Neuronal stem cell (in vitro differentiated cells): Measurements from ENCODE around the gene TMEM242.

Experiments used
- DNase-seq: peaks from one replicate; pipeline ENCODE4 v3.0.0-alpha.2; 2013; ENCODE audit warnings: low spot score
- H2AFZ ChIP-seq: one replicate; pipeline ENCODE4 v1.6.1; 2013; ENCODE audit warnings: mild to moderate bottlenecking, low read length, inconsistent platforms
- H2AK5ac ChIP-seq: 2 replicates; pipeline ENCODE4 v1.6.1; 2013; ENCODE audit warnings: low read depth, mild to moderate bottlenecking, inconsistent platforms, low read length, moderate library complexity, mixed read lengths
- H2BK120ac ChIP-seq: 2 replicates; pipeline ENCODE4 v1.6.1; 2013; ENCODE audit warnings: low read depth, mild to moderate bottlenecking, inconsistent platforms, low read length, moderate library complexity, mixed read lengths
- H2BK12ac ChIP-seq: one replicate; pipeline ENCODE4 v1.6.1; 2013; ENCODE audit warnings: low read length, inconsistent platforms
- H2BK15ac ChIP-seq: 2 replicates; pipeline ENCODE4 v1.6.1; 2013; ENCODE audit warnings: mild to moderate bottlenecking, low read length, inconsistent platforms, mixed read lengths
- H2BK5ac ChIP-seq: one replicate; pipeline ENCODE4 v1.6.1; 2013; ENCODE audit warnings: inconsistent platforms, mild to moderate bottlenecking, low read length, moderate library complexity
- H3K14ac ChIP-seq: one replicate; pipeline ENCODE4 v1.6.1; 2013; ENCODE audit warnings: low read length, inconsistent platforms
- H3K18ac ChIP-seq: 2 replicates; pipeline ENCODE4 v1.6.1; 2013; ENCODE audit warnings: low read length, inconsistent platforms
- H3K23ac ChIP-seq: 2 replicates; pipeline ENCODE4 v1.6.1; 2013; ENCODE audit warnings: low read depth, mild to moderate bottlenecking, mixed read lengths, low read length, inconsistent platforms; ENCODE audit not compliant: poor library complexity
- H3K27ac ChIP-seq: replicated peaks from 3 replicates; pipeline ENCODE4 v1.5.1; 2013; ENCODE audit warnings: low read length, inconsistent platforms
- H3K27me3 ChIP-seq, 3 experiments: 2 replicates each; pipeline ENCODE4 v1.6.1; 2013; ENCODE audit warnings: low read length in 3 of 3, mild to moderate bottlenecking in 2 of 3, inconsistent platforms in 1 of 3, low read depth in 1 of 3, mixed read lengths in 1 of 3, moderate library complexity in 1 of 3; ENCODE audit not compliant: control insufficient read depth in 3 of 3, insufficient read depth in 3 of 3
- H3K36me3 ChIP-seq, 2 donors: replicated peaks in 1 of 2; 2 replicates each; pipeline ENCODE4 v1.6.1; 2013; ENCODE audit warnings: low read length in 2 of 2; ENCODE audit not compliant: control insufficient read depth in 2 of 2, insufficient read depth in 2 of 2
- H3K4ac ChIP-seq: 2 replicates; pipeline ENCODE4 v1.6.1; 2013; ENCODE audit warnings: inconsistent platforms, mild to moderate bottlenecking, low read length, moderate library complexity
- H3K4me1 ChIP-seq, 2 donors: 1 replicate in 1 of 2; 2 replicates in 1 of 2; pipeline ENCODE4 v1.6.1; 2013; ENCODE audit warnings: low read length in 2 of 2, low read depth in 1 of 2; ENCODE audit not compliant: control insufficient read depth in 2 of 2, insufficient read depth in 1 of 2
- H3K4me2 ChIP-seq: one replicate; pipeline ENCODE4 v1.6.1; 2013; ENCODE audit warnings: mild to moderate bottlenecking, low read length, inconsistent platforms; ENCODE audit not compliant: insufficient read depth, poor library complexity, severe bottlenecking
- H3K4me3 ChIP-seq, 2 donors: 2 replicates each; pipeline ENCODE4 v1.5.1; 2013; ENCODE audit warnings: low read length in 2 of 2, mild to moderate bottlenecking in 2 of 2, inconsistent platforms in 1 of 2, moderate library complexity in 1 of 2
- H3K79me1 ChIP-seq: one replicate; pipeline ENCODE4 v1.6.1; 2013; ENCODE audit warnings: low read depth, mild to moderate bottlenecking, inconsistent platforms, low read length, moderate library complexity
- H3K9ac ChIP-seq: one replicate; pipeline ENCODE4 v1.6.1; 2013; ENCODE audit warnings: mild to moderate bottlenecking, low read depth, low read length, inconsistent platforms; ENCODE audit not compliant: poor library complexity
- H3K9me3 ChIP-seq, 2 donors: replicated peaks in 1 of 2; 2 replicates each; pipeline versions ENCODE3 to v1.6.1; 2013; ENCODE audit warnings: low read length in 2 of 2, mild to moderate bottlenecking in 2 of 2, inconsistent platforms in 1 of 2, low read depth in 1 of 2, mixed read lengths in 1 of 2, moderate library complexity in 1 of 2; ENCODE audit not compliant: control insufficient read depth in 2 of 2, insufficient read depth in 1 of 2
- H4K8ac ChIP-seq: one replicate; pipeline ENCODE4 v1.6.1; 2013; ENCODE audit warnings: low read depth, mild to moderate bottlenecking, inconsistent platforms, low read length, moderate library complexity
- H4K91ac ChIP-seq: one replicate; pipeline ENCODE4 v1.6.1; 2013; ENCODE audit warnings: low read length, low read depth, mild to moderate bottlenecking, inconsistent platforms; ENCODE audit not compliant: poor library complexity
- WGBS, 2 donors: extraction: QIAGEN DNeasy Blood & Tissue Kit; methylation state at CpG; one replicate each; pipeline ENCODE4 v1.1.7; 2013; ENCODE audit warnings: missing lambda C conversion rate in 2 of 2, mixed read lengths in 1 of 2; ENCODE audit not compliant: insufficient read length in 2 of 2, insufficient replicate concordance in 1 of 2; ENCODE audit errors: extremely low coverage in 2 of 2; 5-methylcytosine and 5-hydroxymethylcytosine counted together

Gene TMEM242

DNA sequence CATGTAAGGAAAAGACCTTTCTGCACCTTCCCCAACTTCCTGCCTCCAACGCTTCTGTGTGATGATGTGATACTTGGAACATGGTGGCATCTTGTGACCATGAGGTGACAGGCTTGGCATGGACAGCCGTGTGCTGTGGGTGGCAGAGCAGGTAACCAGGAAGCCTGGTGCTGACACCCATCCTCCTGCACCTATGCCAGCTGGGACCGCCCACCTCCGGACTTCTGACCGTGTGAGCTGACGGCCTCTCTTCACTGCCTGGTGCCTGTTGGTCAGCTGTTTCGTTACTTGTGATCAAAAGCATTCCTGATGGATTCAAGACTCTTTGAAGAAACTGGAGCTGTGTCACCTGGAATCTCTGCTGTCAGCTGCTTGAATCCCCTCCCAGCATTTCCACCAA lies 70.3 kb downstream of the TMEM242 start:
- Histone ChIP-seq H3K79me1 (no peaks in the 10 kb centered on the region), H3K14ac (no peak overlapping the region), H4K91ac (no peak overlapping the region), H2BK12ac (no peak overlapping the region), H3K4me1 (no peaks in the 10 kb centered on the region), H3K27ac (no peak overlapping the region), H4K8ac (no peak overlapping the region), H3K9ac (no peak overlapping the region), H3K4me3 (no peak overlapping the region), H2BK5ac (no peak overlapping the region), H3K23ac (no peak overlapping the region), H2AK5ac (no peak overlapping the region), H2AFZ (no peak overlapping the region), H2BK120ac (no peak overlapping the region), H3K9me3 (peaks cover 0 to under 1% of the 10 kb centered on the region in 2 donors), H3K18ac (peak overlapping the region; percentile 15), H3K36me3 (no peaks in the 10 kb centered on the region), H3K27me3 (peaks cover 0 to 13% (median 0%) of the 10 kb centered on the region in 3 experiments), H3K4me2 (no peak overlapping the region), H2BK15ac (no peak overlapping the region), H3K4ac (no peak overlapping the region)
- no peak for DNase-seq
- no CpG with 5 or more reads among the region's 7 CpGs for WGBS, 2 donors

GRCh38 chr6:157251586-157252247 lies 71.6 kb downstream of the TMEM242 start:
- no peak overlapping the region for H4K91ac ChIP-seq
- no peak overlapping the region for H2AFZ ChIP-seq
- no peak overlapping the region for H4K8ac ChIP-seq
- H3K4me2 ChIP-seq = no peak overlapping the region
- H2AK5ac ChIP-seq = no peak overlapping the region
- H2BK15ac ChIP-seq = no peak overlapping the region
- no peak overlapping the region for H2BK120ac ChIP-seq
- H3K4me3 ChIP-seq = no peak overlapping the region
- no peak overlapping the region for H3K9ac ChIP-seq
- H3K4me1 ChIP-seq = no peaks in the 10 kb centered on the region
- H3K14ac ChIP-seq = no peak overlapping the region
- no peak for DNase-seq
- peaks cover 0 to 2% of the 10 kb centered on the region in 2 donors for H3K9me3 ChIP-seq
- peaks cover 2% of the 10 kb centered on the region for H3K79me1 ChIP-seq
- no peaks in the 10 kb centered on the region for H3K36me3 ChIP-seq
- no peak overlapping the region for H2BK5ac ChIP-seq
- H2BK12ac ChIP-seq = no peak overlapping the region
- no peak overlapping the region for H3K4ac ChIP-seq
- H3K27ac ChIP-seq = no peak overlapping the region
- peaks cover 0 to 13% (median 0%) of the 10 kb centered on the region in 3 experiments for H3K27me3 ChIP-seq
- no peak overlapping the region for H3K23ac ChIP-seq
- no peak overlapping the region for H3K18ac ChIP-seq
- no CpG with 5 or more reads among the region's 8 CpGs for WGBS, 2 donors

DNA sequence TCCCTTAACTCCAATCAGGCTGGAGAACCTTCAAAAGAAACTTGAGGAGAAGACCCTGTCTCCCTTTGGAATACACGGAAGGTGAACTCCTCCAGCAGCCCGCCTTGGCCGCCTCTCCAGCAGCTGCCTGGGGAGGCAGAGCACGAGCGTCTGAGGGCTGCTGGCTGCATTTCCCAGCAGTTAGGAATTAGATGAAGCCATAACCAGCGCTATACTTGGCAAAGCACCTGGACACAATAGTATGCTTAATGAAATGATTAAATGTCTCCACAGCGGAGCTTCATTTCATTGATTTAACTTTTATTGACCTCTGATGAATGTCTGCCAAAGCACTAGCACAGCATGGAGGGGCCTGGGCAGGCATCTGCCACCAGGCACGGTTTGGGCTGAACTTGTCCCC lies 73.5 kb downstream of the TMEM242 start:
- H3K18ac ChIP-seq = no peak overlapping the region
- H2BK5ac ChIP-seq = no peak overlapping the region
- peaks cover 0 to 2% of the 10 kb centered on the region in 2 donors for H3K9me3 ChIP-seq
- no peak overlapping the region for H3K14ac ChIP-seq
- no peaks in the 10 kb centered on the region for H3K36me3 ChIP-seq
- H4K91ac ChIP-seq = no peak overlapping the region
- H3K4me2 ChIP-seq = no peak overlapping the region
- H3K9ac ChIP-seq = no peak overlapping the region
- no peak overlapping the region for H3K23ac ChIP-seq
- H2AFZ ChIP-seq = no peak overlapping the region
- no peak overlapping the region for H2AK5ac ChIP-seq
- DNase-seq = no peak
- no peak overlapping the region for H3K4ac ChIP-seq
- H2BK120ac ChIP-seq = no peak overlapping the region
- peaks cover 2% of the 10 kb centered on the region for H3K79me1 ChIP-seq
- no peak overlapping the region for H3K4me3 ChIP-seq
- WGBS, 2 donors = no CpG with 5 or more reads among the region's 8 CpGs
- peaks cover 0 to 2% of the 10 kb centered on the region in 2 donors for H3K4me1 ChIP-seq
- no peak overlapping the region for H4K8ac ChIP-seq
- H3K27ac ChIP-seq = no peak overlapping the region
- H3K27me3 ChIP-seq = peaks cover 0 to 8% (median 0%) of the 10 kb centered on the region in 3 experiments
- H2BK12ac ChIP-seq = no peak overlapping the region
- no peak overlapping the region for H2BK15ac ChIP-seq

DNA sequence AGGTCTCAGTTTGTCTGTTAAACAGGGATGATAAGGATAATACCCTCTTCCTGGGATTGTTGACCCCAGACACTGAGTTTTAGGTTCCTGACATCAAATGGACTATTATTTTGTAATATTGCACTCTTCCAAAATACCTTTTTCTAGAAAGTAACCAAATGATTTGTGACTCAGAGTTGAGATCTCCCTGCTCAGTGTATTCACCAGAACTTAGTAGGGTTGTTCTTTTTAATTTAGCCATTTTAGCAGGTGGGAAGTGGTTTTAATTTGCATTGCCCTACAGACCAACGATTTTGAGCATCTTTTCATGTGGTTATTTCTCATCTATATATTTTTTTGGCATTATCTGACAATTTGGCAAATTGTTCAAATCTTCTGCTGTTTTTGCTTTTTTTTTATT lies 75.1 kb downstream of the TMEM242 start:
- Histone ChIP-seq H3K4ac (no peak overlapping the region), H2BK5ac (no peak overlapping the region), H3K9ac (no peak overlapping the region), H3K4me1 (peaks cover 0 to 2% of the 10 kb centered on the region in 2 donors), H3K4me3 (no peak overlapping the region), H3K79me1 (peaks cover 2% of the 10 kb centered on the region), H2BK15ac (no peak overlapping the region), H2BK12ac (no peak overlapping the region), H3K4me2 (no peak overlapping the region), H3K14ac (no peak overlapping the region), H4K8ac (no peak overlapping the region), H3K27ac (no peak overlapping the region), H2AK5ac (no peak overlapping the region), H2AFZ (no peak overlapping the region), H3K9me3 (peaks cover 0 to 5% of the 10 kb centered on the region in 2 donors), H2BK120ac (no peak overlapping the region), H3K36me3 (no peaks in the 10 kb centered on the region), H3K23ac (no peak overlapping the region), H3K18ac (no peak overlapping the region), H3K27me3 (peaks cover 0 to 14% (median 0%) of the 10 kb centered on the region in 3 experiments), H4K91ac (no peak overlapping the region)
- no CpG with 5 or more reads among the region's 1 CpG for WGBS, 2 donors
- no peak for DNase-seq
